HEK293 (cell line): ENCODE results near the gene MRO.

Experiments
- CTCF ChIA-PET: fragments of 350-600 bp; formaldehyde crosslinking; extraction: SDS; loops from one replicate; lab custom pipeline; 2021; ENCODE audit warnings: antibody characterized with exemption; lab: Yijun Ruan, JAX
- POLR2A ChIA-PET: fragments of 300-600 bp; formaldehyde crosslinking; extraction: SDS; loops from one replicate; lab custom pipeline; 2020; ENCODE audit warnings: antibody characterized with exemption, inconsistent platforms; lab: Yijun Ruan, JAX
- H3K27ac ChIP-seq: fragments of 200-500 bp; sonication (Bioruptor generic); 2 replicates; pipeline ENCODE4 v1.5.1; 2014; ENCODE audit warnings: low read depth, low read length, control low read depth, inconsistent platforms; ENCODE audit errors: extremely low read depth
- H3K36me3 ChIP-seq, 2 experiments: fragments of 200-500 bp in 1 of 2; sonication (Bioruptor generic) in 1 of 2; 1 replicate in 1 of 2; 2 replicates in 1 of 2; pipeline ENCODE4 v1.5.1; 2014 to 2017; ENCODE audit warnings: inconsistent platforms in 2 of 2, low read length in 2 of 2; ENCODE audit not compliant: control insufficient read depth in 2 of 2, insufficient read depth in 1 of 2
- H3K4me1 ChIP-seq: fragments of 200-500 bp; sonication (Bioruptor generic); 2 replicates; pipeline ENCODE4 v1.5.1; 2014; ENCODE audit warnings: mild to moderate bottlenecking, low read length, inconsistent platforms; ENCODE audit not compliant: control insufficient read depth, insufficient read depth
- H3K4me3 ChIP-seq: 2 replicates; pipeline ENCODE4 v1.5.1; 2011; ENCODE audit warnings: low read depth, mild to moderate bottlenecking, control low read depth, low read length, moderate library complexity
- H3K9me3 ChIP-seq: fragments of 200-500 bp; sonication (Bioruptor generic); 2 replicates; pipeline ENCODE4 v1.5.1; 2014; ENCODE audit warnings: low read depth, low read length, inconsistent platforms; ENCODE audit not compliant: control insufficient read depth, insufficient read depth
- GFI1B ChIP-seq: fragments of 450-650 bp; formaldehyde crosslinking; IDR thresholded peaks from 2 replicates; pipeline ENCODE4 v1.5.1; 2016; ENCODE audit warnings: missing biosample characterization, missing genetic modification characterization
- HOXA7 ChIP-seq: sonication (generic); formaldehyde crosslinking; IDR thresholded peaks from 2 replicates; pipeline ENCODE4 v1.8.1; 2022; ENCODE audit warnings: missing genetic modification reagents, borderline replicate concordance
- IKZF3 ChIP-seq: fragments of 450-650 bp; IDR thresholded peaks from 2 replicates; pipeline ENCODE4 v1.5.0; 2018; ENCODE audit warnings: missing biosample characterization, mild to moderate bottlenecking, missing genetic modification characterization, moderate library complexity
- INSM2 ChIP-seq: fragments of 450-650 bp; formaldehyde crosslinking; IDR thresholded peaks from 2 replicates; pipeline ENCODE4 v1.5.1; 2016; ENCODE audit warnings: missing biosample characterization, missing genetic modification characterization
- RBAK ChIP-seq: fragments of 450-650 bp; formaldehyde crosslinking; IDR thresholded peaks from 2 replicates; pipeline ENCODE4 v1.5.1; 2016; ENCODE audit warnings: missing biosample characterization, missing genetic modification characterization
- SCRT2 ChIP-seq: fragments of 450-650 bp; formaldehyde crosslinking; IDR thresholded peaks from 2 replicates; pipeline ENCODE4 v1.5.1; 2016; ENCODE audit warnings: missing biosample characterization, missing genetic modification characterization
- SP7 ChIP-seq: fragments of 450-650 bp; formaldehyde crosslinking; IDR thresholded peaks from 2 replicates; pipeline ENCODE4 v1.5.1; 2016; ENCODE audit warnings: missing biosample characterization, missing genetic modification characterization
- ZBTB17 ChIP-seq: fragments of 450-650 bp; formaldehyde crosslinking; IDR thresholded peaks from 2 replicates; pipeline ENCODE4 v1.5.1; 2016; ENCODE audit warnings: missing biosample characterization, missing genetic modification characterization
- ZBTB21 ChIP-seq: fragments of 450-650 bp; formaldehyde crosslinking; IDR thresholded peaks from 2 replicates; pipeline ENCODE4 v1.5.1; 2017; ENCODE audit warnings: missing biosample characterization, missing genetic modification characterization
- ZEB2 ChIP-seq: fragments of 450-650 bp; formaldehyde crosslinking; IDR thresholded peaks from 2 replicates; pipeline ENCODE4 v1.5.1; 2016; ENCODE audit warnings: missing biosample characterization, missing genetic modification characterization
- ZFP37 ChIP-seq: fragments of 450-650 bp; formaldehyde crosslinking; IDR thresholded peaks from 2 replicates; pipeline ENCODE4 v1.5.1; 2016; ENCODE audit warnings: missing biosample characterization, missing genetic modification characterization
- ZNF148 ChIP-seq: fragments of 450-650 bp; formaldehyde crosslinking; IDR thresholded peaks from 2 replicates; pipeline ENCODE4 v1.5.0; 2017; ENCODE audit warnings: missing biosample characterization, missing genetic modification characterization, borderline replicate concordance
- ZNF155 ChIP-seq: fragments of 450-650 bp; formaldehyde crosslinking; IDR thresholded peaks from 2 replicates; pipeline ENCODE4 v1.5.1; 2016; ENCODE audit warnings: missing biosample characterization, missing genetic modification characterization
- ZNF174 ChIP-seq: fragments of 450-650 bp; formaldehyde crosslinking; IDR thresholded peaks from 2 replicates; pipeline ENCODE4 v1.5.0; 2017; ENCODE audit warnings: missing biosample characterization, mild to moderate bottlenecking, missing genetic modification characterization
- ZNF175 ChIP-seq: fragments of 450-650 bp; formaldehyde crosslinking; IDR thresholded peaks from 2 replicates; pipeline ENCODE4 v1.5.1; 2016; ENCODE audit warnings: missing biosample characterization, missing genetic modification characterization
- ZNF266 ChIP-seq: fragments of 450-650 bp; formaldehyde crosslinking; IDR thresholded peaks from 2 replicates; pipeline ENCODE4 v1.5.1; 2016; ENCODE audit warnings: missing biosample characterization, missing genetic modification characterization, low read depth
- ZNF341 ChIP-seq: fragments of 450-650 bp; formaldehyde crosslinking; IDR thresholded peaks from 2 replicates; pipeline ENCODE4; 2016; ENCODE audit warnings: low read depth, missing biosample characterization, missing genetic modification characterization
- ZNF366 ChIP-seq: fragments of 450-650 bp; formaldehyde crosslinking; conservative IDR thresholded peaks from 2 replicates; pipeline ENCODE4 v1.5.1; 2016; ENCODE audit warnings: missing biosample characterization, missing genetic modification characterization
- ZNF394 ChIP-seq: fragments of 450-650 bp; formaldehyde crosslinking; IDR thresholded peaks from 2 replicates; pipeline ENCODE4 v1.5.1; 2016; ENCODE audit warnings: missing biosample characterization, missing genetic modification characterization, mild to moderate bottlenecking, moderate library complexity, borderline replicate concordance
- ZNF558 ChIP-seq: fragments of 450-650 bp; formaldehyde crosslinking; IDR thresholded peaks from 2 replicates; pipeline ENCODE4 v1.5.1; 2016; ENCODE audit warnings: missing biosample characterization, missing genetic modification characterization
- ZNF600 ChIP-seq: fragments of 450-650 bp; formaldehyde crosslinking; IDR thresholded peaks from 2 replicates; pipeline ENCODE4 v1.5.1; 2016; ENCODE audit warnings: missing biosample characterization, missing genetic modification characterization
- ZNF654 ChIP-seq: fragments of 450-650 bp; formaldehyde crosslinking; IDR thresholded peaks from 2 replicates; pipeline ENCODE4 v1.5.1; 2016; ENCODE audit warnings: low read depth, missing biosample characterization, missing genetic modification characterization
- ZNF664 ChIP-seq: fragments of 450-650 bp; formaldehyde crosslinking; IDR thresholded peaks from 2 replicates; pipeline ENCODE4 v1.5.1; 2016; ENCODE audit warnings: missing biosample characterization, missing genetic modification characterization
- ZNF747 ChIP-seq: fragments of 450-650 bp; formaldehyde crosslinking; IDR thresholded peaks from 2 replicates; pipeline ENCODE4 v1.5.1; 2016; ENCODE audit warnings: missing biosample characterization, missing genetic modification characterization
- ZNF830 ChIP-seq: fragments of 450-650 bp; IDR thresholded peaks from 2 replicates; pipeline ENCODE4 v1.5.0; 2018; ENCODE audit warnings: missing biosample characterization, missing genetic modification characterization, low read depth, mild to moderate bottlenecking, moderate library complexity

MRO gene

GRCh38 chr18:50819728-50820378 is at the start of gene MRO (continued):
- peak; percentile 74 for TF ChIP-seq SP7 (tag by site-specific recombination)
- TF ChIP-seq ZNF600 = peak; percentile 99
- TF ChIP-seq SCRT2 (tag by site-specific recombination) = peak; percentile 57; the same call in 1 of the 2 replicates
- TF ChIP-seq ZNF394 (tag by site-specific recombination) = no peak
- TF ChIP-seq RBAK (tag by site-specific recombination) = no peak
- peak; percentile 15; the same call in 1 of the 2 replicates for TF ChIP-seq ZNF341 (tag by site-specific recombination)
- TF ChIP-seq ZNF175 (tag by site-specific recombination) = no peak
- 0 out of 2 replicates have a peak, but pooled peaks have one; percentile 32 for TF ChIP-seq ZNF664
- peak; percentile 48; the same call in 1 of the 2 replicates for TF ChIP-seq IKZF3 (tag by site-specific recombination)
- peak; percentile 85 for TF ChIP-seq ZFP37 (tag by site-specific recombination)
- TF ChIP-seq ZBTB21 (tag by site-specific recombination) = 0 out of 2 replicates have a peak, but pooled peaks have one; percentile 11
- TF ChIP-seq HOXA7 (CRISPR knock-in tag) = no peak
- peak; percentile 37; the same call in 1 of the 2 replicates for TF ChIP-seq ZNF366
- TF ChIP-seq ZBTB17 (tag by site-specific recombination) = peak; percentile 88
- TF ChIP-seq ZEB2 (tag by site-specific recombination) = peak; percentile 44; the same call in 1 of the 2 replicates
- TF ChIP-seq ZNF654 = peak; percentile 98
- TF ChIP-seq, all 188 proteins: peak for 31

GRCh38 chr18:50869150-50869549 is 49.3 kb upstream of the MRO start:
- CTCF ChIA-PET = interaction anchor here (0.6 to 1.0 kb wide), 4 partner anchors 9 to 853 kb away, joined by 3 to 4 read pairs (median 3); partner anchors contain the start of genes ME2 and MRO
- TF ChIP-seq ZNF155 (tag by site-specific recombination) = no peak
- TF ChIP-seq ZBTB17 (tag by site-specific recombination) = peak; percentile 60; the same call in 1 of the 2 replicates
- Histone ChIP-seq H3K4me1 (peaks cover 5% of the 10 kb centered on the region; the same call in 1 of the 2 replicates), H3K9me3 (no peaks in the 10 kb centered on the region), H3K27ac (peak overlapping the region; percentile 39; the same call in 1 of the 2 replicates), H3K36me3 (no peaks in the 10 kb centered on the region), H3K4me3 (no peak overlapping the region)
- POLR2A ChIA-PET = interaction anchor here (0.7 to 3.2 kb wide), 3 partner anchors 10 to 159 kb away, joined by 3 to 47 read pairs (median 4); partner anchors contain the start of gene ME2

GRCh38 chr18:50866765-50867164 is 46.9 kb upstream of the MRO start:
- no peak overlapping the region for H3K4me3 ChIP-seq
- no peak overlapping the region for H3K27ac ChIP-seq
- POLR2A ChIA-PET = interaction anchor here (1.0 kb wide), 1 partner anchor 12 kb away, joined by 4 read pairs; the partner anchor contains the start of gene ME2
- peaks cover 7% of the 10 kb centered on the region for H3K4me1 ChIP-seq
- TF ChIP-seq ZNF148 (tag by site-specific recombination) (no peak), ZNF830 (tag by site-specific recombination) (no peak), ZNF558 (tag by site-specific recombination) (no peak), ZNF174 (tag by site-specific recombination) (no peak), ZNF747 (no peak), GFI1B (no peak), INSM2 (tag by site-specific recombination) (no peak), ZNF266 (tag by site-specific recombination) (no peak), ZNF654 (peak; percentile 56), SCRT2 (tag by site-specific recombination) (peak; percentile 87)
- no peaks in the 10 kb centered on the region for H3K9me3 ChIP-seq
- H3K36me3 ChIP-seq = no peaks in the 10 kb centered on the region
- CTCF ChIA-PET = interaction anchor here (0.7 to 1.7 kb wide), 16 partner anchors 10 to 455 kb away, joined by 3 to 12 read pairs (median 4); no protein-coding TSS in a partner anchor
